SU-DHL-6 (cell line): ENCODE results near the gene DIAPH3.

Source experiments
- H2AFZ ChIP-seq: fragments of 200-600 bp; sonication (generic); 2 replicates; pipeline ENCODE4 v1.6.1; 2014; ENCODE audit warnings: low read depth, mild to moderate bottlenecking, moderate library complexity, mixed read lengths, antibody characterized with exemption, low read length; ENCODE audit not compliant: severe bottlenecking
- H3F3A ChIP-seq: fragments of 200-600 bp; shearing (Covaris generic); 2 replicates; pipeline ENCODE4 v1.6.0; 2016; ENCODE audit warnings: antibody characterized with exemption, mild to moderate bottlenecking; ENCODE audit not compliant: insufficient read depth
- H3K27ac ChIP-seq: fragments of 200-600 bp; sonication (generic); 2 replicates; pipeline ENCODE4 v1.5.1; 2016; ENCODE audit warnings: low read depth, mild to moderate bottlenecking, low read length, moderate library complexity, mixed read lengths
- H3K27me3 ChIP-seq: fragments of 200-600 bp; sonication (generic), shearing (Covaris generic); 2 replicates; pipeline ENCODE4 v1.6.0; 2014; ENCODE audit warnings: mild to moderate bottlenecking, low read length
- H3K36me3 ChIP-seq: fragments of 200-600 bp; sonication (generic); 2 replicates; pipeline ENCODE4 v1.6.1; 2014; ENCODE audit warnings: mild to moderate bottlenecking, low read length, mixed read lengths
- H3K4me2 ChIP-seq: fragments of 300-600, 200-600 bp; shearing (Covaris generic), sonication (generic); 2 replicates; pipeline ENCODE4 v1.6.0; 2014; ENCODE audit warnings: low read length, low read depth, mild to moderate bottlenecking; ENCODE audit not compliant: poor library complexity, severe bottlenecking
- H3K4me3 ChIP-seq: fragments of 200-600 bp; sonication (generic); 2 replicates; pipeline ENCODE4 v1.5.1; 2014; ENCODE audit warnings: antibody characterized with exemption, low read length, mild to moderate bottlenecking, mixed read lengths; ENCODE audit not compliant: insufficient read depth, poor library complexity, severe bottlenecking
- H3K79me2 ChIP-seq: fragments of 200-600 bp; sonication (generic); 2 replicates; pipeline ENCODE4 v1.6.1; 2014; ENCODE audit warnings: mild to moderate bottlenecking, low read length, moderate library complexity; ENCODE audit not compliant: insufficient read depth
- H3K9ac ChIP-seq: fragments of 200-600 bp; sonication (generic); 2 replicates; pipeline ENCODE4 v1.7.0; 2014; ENCODE audit warnings: mild to moderate bottlenecking, low read length
- H3K9me2 ChIP-seq: fragments of 200-600 bp; sonication (generic); replicated peaks from 2 replicates; pipeline ENCODE4 v1.6.1; 2014; ENCODE audit warnings: low read length; ENCODE audit not compliant: insufficient read depth
- H3K9me3 ChIP-seq: fragments of 200-600 bp; sonication (generic); 2 replicates; pipeline ENCODE4 v1.6.1; 2014; ENCODE audit warnings: low read length, mixed read lengths; ENCODE audit not compliant: insufficient read depth
- H4K20me1 ChIP-seq: fragments of 200-600 bp; sonication (generic); 2 replicates; pipeline ENCODE4 v1.6.1; 2014; ENCODE audit warnings: low read depth, mild to moderate bottlenecking, antibody characterized with exemption, low read length, moderate library complexity, mixed read lengths
- CTCF ChIP-seq: fragments of 200-600 bp; sonication (generic); IDR thresholded peaks from one replicate; pipeline ENCODE4 v1.5.1; 2017; ENCODE audit warnings: antibody characterized with exemption, mild to moderate bottlenecking, low read length, moderate library complexity; ENCODE audit not compliant: insufficient read depth, poor library complexity, severe bottlenecking
- EZH2phosphoT487 ChIP-seq: fragments of 200-600 bp; sonication (generic), shearing (Covaris generic); conservative IDR thresholded peaks from 2 replicates; pipeline ENCODE4 v1.6.1; 2018; ENCODE audit warnings: mild to moderate bottlenecking, antibody characterized with exemption, low read length, moderate library complexity, mixed read lengths

Gene DIAPH3

GRCh38 chr13:59755632-59756290 lies 408.0 kb downstream of the DIAPH3 start:
- Histone ChIP-seq H3K27me3 (no peaks in the 10 kb centered on the region), H3F3A (no peaks in the 10 kb centered on the region), H2AFZ (no peak overlapping the region), H4K20me1 (no peaks in the 10 kb centered on the region), H3K9me3 (no peaks in the 10 kb centered on the region), H3K4me3 (no peak overlapping the region), H3K27ac (no peak overlapping the region), H3K4me2 (no peak overlapping the region), H3K9me2 (no peaks in the 10 kb centered on the region), H3K36me3 (no peaks in the 10 kb centered on the region), H3K9ac (no peak overlapping the region), H3K79me2 (no peaks in the 10 kb centered on the region)
- TF ChIP-seq CTCF (no peak), EZH2phosphoT487 (no peak)

- TF ChIP-seq CTCF (no peak), EZH2phosphoT487 (no peak)
- no peaks in the 10 kb centered on the region for H3K9me2 ChIP-seq
- H3K27ac ChIP-seq: no peak overlapping the region
- no peaks in the 10 kb centered on the region for H3K36me3 ChIP-seq
- no peak overlapping the region for H3K9ac ChIP-seq
- H3F3A ChIP-seq: no peaks in the 10 kb centered on the region
- no peaks in the 10 kb centered on the region for H4K20me1 ChIP-seq
- H3K79me2 ChIP-seq: no peaks in the 10 kb centered on the region
- H3K4me3 ChIP-seq: no peak overlapping the region
- no peaks in the 10 kb centered on the region for H3K9me3 ChIP-seq
- H2AFZ ChIP-seq: no peak overlapping the region
- no peak overlapping the region for H3K4me2 ChIP-seq
- H3K27me3 ChIP-seq: no peaks in the 10 kb centered on the region
Observed at GRCh38 chr13:59754411-59754810, 409.3 kb downstream of the DIAPH3 start.

GRCh38 chr13:59750860-59751259 lies 412.9 kb downstream of the DIAPH3 start:
- H3K4me2 ChIP-seq: no peak overlapping the region
- H3K9ac ChIP-seq: no peak overlapping the region
- H3K36me3 ChIP-seq: no peaks in the 10 kb centered on the region
- H2AFZ ChIP-seq: no peak overlapping the region
- no peaks in the 10 kb centered on the region for H3F3A ChIP-seq
- no peaks in the 10 kb centered on the region for H3K9me2 ChIP-seq
- no peaks in the 10 kb centered on the region for H3K27me3 ChIP-seq
- H3K4me3 ChIP-seq: no peak overlapping the region
- no peak overlapping the region for H3K27ac ChIP-seq
- H3K79me2 ChIP-seq: no peaks in the 10 kb centered on the region
- no peak for TF ChIP-seq EZH2phosphoT487
- TF ChIP-seq CTCF: no peak
- H3K9me3 ChIP-seq: no peaks in the 10 kb centered on the region
- no peaks in the 10 kb centered on the region for H4K20me1 ChIP-seq
